Measurements from ENCODE around the gene CPNE9.

GRCh38 chr3:9703240-9703639 is 393 bp upstream of the CPNE9 start:
- TF ChIP-seq CTCF (conservative IDR thresholded peaks at IDR 0.05; ENCODE audit: low read depth, low read length), result no peak
- no peak for TF ChIP-seq EZH2 (IDR thresholded peaks at IDR 0.05; ENCODE audit: low read length, unreplicated experiment)
- TF ChIP-seq EZH2phosphoT487 (IDR thresholded peaks at IDR 0.05; ENCODE audit: borderline replicate concordance, low read length), result no peak
